WTC11 (cell line): ENCODE measurements around the gene APOD.
"Not testable (repeated sequence)": the region's sequence is repeated elsewhere in the genome, so short reads cannot be mapped to it uniquely, and the experiment has no call there.

ENCODE experiments used
- TF ChIP-seq, protein P1 (sequence below): sonication (generic); formaldehyde crosslinking; IDR thresholded peaks from 2 replicates; pipeline ENCODE4 v1.8.1; 2023; ENCODE audit warnings: mild to moderate bottlenecking, missing genetic modification reagents, moderate library complexity
- TF ChIP-seq, protein P2 (sequence below): sonication (generic); formaldehyde crosslinking; IDR thresholded peaks from 2 replicates; pipeline ENCODE4 v1.8.1; 2023; ENCODE audit warnings: mild to moderate bottlenecking, missing genetic modification reagents, moderate library complexity
- TF ChIP-seq, protein P3 (sequence below): fragments of 200-600 bp; IDR thresholded peaks from 2 replicates; pipeline ENCODE4 v1.8.0; 2022; ENCODE audit warnings: antibody characterized with exemption
- TF ChIP-seq, protein P4 (sequence below): sonication (generic); formaldehyde crosslinking; IDR thresholded peaks from 2 replicates; pipeline ENCODE4 v1.8.0; 2022; ENCODE audit warnings: mild to moderate bottlenecking, missing genetic modification reagents

DNA sequence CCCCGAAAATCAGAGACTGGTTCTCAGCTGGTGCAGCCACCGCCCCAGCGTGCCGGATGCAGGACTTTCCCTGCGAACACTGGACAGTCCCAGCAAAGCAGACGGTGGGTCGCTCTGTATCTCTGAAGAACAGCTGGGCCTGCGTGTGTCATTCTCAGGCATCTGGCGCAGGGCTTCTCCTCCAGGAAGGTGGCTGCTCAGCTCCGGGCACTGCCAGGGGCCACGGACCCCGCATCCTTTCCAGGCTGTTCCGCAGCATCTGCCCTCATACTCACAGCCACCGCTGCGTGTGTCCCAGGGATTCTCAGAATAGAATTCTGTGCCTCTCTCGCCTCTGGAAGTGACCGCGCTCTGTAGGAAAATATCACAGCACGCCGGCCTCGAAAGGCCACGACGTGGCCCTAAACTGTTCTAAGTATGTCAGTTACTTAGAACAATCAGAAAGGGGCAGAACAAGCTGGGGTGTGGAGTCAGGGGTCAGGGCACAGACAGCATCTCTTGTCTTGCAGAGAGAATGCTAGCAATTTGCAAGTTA, 44.7 kb upstream of the APOD start:
- TF ChIP-seq, protein P1, sequence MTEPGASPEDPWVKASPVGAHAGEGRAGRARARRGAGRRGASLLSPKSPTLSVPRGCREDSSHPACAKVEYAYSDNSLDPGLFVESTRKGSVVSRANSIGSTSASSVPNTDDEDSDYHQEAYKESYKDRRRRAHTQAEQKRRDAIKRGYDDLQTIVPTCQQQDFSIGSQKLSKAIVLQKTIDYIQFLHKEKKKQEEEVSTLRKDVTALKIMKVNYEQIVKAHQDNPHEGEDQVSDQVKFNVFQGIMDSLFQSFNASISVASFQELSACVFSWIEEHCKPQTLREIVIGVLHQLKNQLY: not testable (repeated sequence)
- TF ChIP-seq, protein P2, sequence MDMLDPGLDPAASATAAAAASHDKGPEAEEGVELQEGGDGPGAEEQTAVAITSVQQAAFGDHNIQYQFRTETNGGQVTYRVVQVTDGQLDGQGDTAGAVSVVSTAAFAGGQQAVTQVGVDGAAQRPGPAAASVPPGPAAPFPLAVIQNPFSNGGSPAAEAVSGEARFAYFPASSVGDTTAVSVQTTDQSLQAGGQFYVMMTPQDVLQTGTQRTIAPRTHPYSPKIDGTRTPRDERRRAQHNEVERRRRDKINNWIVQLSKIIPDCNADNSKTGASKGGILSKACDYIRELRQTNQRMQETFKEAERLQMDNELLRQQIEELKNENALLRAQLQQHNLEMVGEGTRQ (CRISPR knock-in tag): not testable (repeated sequence)
- TF ChIP-seq, protein P3, sequence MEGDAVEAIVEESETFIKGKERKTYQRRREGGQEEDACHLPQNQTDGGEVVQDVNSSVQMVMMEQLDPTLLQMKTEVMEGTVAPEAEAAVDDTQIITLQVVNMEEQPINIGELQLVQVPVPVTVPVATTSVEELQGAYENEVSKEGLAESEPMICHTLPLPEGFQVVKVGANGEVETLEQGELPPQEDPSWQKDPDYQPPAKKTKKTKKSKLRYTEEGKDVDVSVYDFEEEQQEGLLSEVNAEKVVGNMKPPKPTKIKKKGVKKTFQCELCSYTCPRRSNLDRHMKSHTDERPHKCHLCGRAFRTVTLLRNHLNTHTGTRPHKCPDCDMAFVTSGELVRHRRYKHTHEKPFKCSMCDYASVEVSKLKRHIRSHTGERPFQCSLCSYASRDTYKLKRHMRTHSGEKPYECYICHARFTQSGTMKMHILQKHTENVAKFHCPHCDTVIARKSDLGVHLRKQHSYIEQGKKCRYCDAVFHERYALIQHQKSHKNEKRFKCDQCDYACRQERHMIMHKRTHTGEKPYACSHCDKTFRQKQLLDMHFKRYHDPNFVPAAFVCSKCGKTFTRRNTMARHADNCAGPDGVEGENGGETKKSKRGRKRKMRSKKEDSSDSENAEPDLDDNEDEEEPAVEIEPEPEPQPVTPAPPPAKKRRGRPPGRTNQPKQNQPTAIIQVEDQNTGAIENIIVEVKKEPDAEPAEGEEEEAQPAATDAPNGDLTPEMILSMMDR: not testable (repeated sequence)
- TF ChIP-seq, protein P4, sequence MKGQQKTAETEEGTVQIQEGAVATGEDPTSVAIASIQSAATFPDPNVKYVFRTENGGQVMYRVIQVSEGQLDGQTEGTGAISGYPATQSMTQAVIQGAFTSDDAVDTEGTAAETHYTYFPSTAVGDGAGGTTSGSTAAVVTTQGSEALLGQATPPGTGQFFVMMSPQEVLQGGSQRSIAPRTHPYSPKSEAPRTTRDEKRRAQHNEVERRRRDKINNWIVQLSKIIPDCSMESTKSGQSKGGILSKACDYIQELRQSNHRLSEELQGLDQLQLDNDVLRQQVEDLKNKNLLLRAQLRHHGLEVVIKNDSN (CRISPR knock-in tag): not testable (repeated sequence)
